Neutrophil (primary cell): Measurements from ENCODE around the gene NIT2.

Source experiments
- H3K27ac ChIP-seq: fragments of 200-600 bp; sonication (generic); 2 replicates; pipeline ENCODE4 v1.5.1; 2016; ENCODE audit warnings: mild to moderate bottlenecking, moderate library complexity
- H3K27me3 ChIP-seq: fragments of 200-600 bp; sonication (generic); 2 replicates; pipeline ENCODE4 v1.6.0; 2016; ENCODE audit warnings: mild to moderate bottlenecking
- H3K36me3 ChIP-seq: fragments of 200-600 bp; sonication (generic); 2 replicates; pipeline ENCODE4 v1.5.1; 2017
- H3K4me1 ChIP-seq, 2 experiments: fragments of 200-600 bp in 1 of 2; sonication (generic) in 1 of 2; 1 replicate in 1 of 2; 2 replicates in 1 of 2; pipeline versions ENCODE4 v1.5.1 to v1.6.1; 2013 to 2016; ENCODE audit warnings: low read depth in 1 of 2, low read length in 1 of 2, mild to moderate bottlenecking in 1 of 2, moderate library complexity in 1 of 2; ENCODE audit not compliant: control insufficient read depth in 1 of 2, insufficient read depth in 1 of 2
- H3K4me3 ChIP-seq, 2 experiments: fragments of 200-600 bp in 1 of 2; sonication (generic) in 1 of 2; 1 replicate in 1 of 2; 2 replicates in 1 of 2; pipeline ENCODE4 v1.5.1; 2013 to 2016; ENCODE audit warnings: low read depth in 1 of 2, low read length in 1 of 2, mild to moderate bottlenecking in 1 of 2, moderate library complexity in 1 of 2
- H3K9me3 ChIP-seq: fragments of 200-600 bp; sonication (generic); 2 replicates; pipeline ENCODE4 v1.5.1; 2016
- TF ChIP-seq, protein P1 (sequence below): fragments of 200-600 bp; sonication (generic); IDR thresholded peaks from 2 replicates; pipeline ENCODE4 v1.5.1; 2016; ENCODE audit warnings: antibody characterized with exemption

Gene NIT2

DNA sequence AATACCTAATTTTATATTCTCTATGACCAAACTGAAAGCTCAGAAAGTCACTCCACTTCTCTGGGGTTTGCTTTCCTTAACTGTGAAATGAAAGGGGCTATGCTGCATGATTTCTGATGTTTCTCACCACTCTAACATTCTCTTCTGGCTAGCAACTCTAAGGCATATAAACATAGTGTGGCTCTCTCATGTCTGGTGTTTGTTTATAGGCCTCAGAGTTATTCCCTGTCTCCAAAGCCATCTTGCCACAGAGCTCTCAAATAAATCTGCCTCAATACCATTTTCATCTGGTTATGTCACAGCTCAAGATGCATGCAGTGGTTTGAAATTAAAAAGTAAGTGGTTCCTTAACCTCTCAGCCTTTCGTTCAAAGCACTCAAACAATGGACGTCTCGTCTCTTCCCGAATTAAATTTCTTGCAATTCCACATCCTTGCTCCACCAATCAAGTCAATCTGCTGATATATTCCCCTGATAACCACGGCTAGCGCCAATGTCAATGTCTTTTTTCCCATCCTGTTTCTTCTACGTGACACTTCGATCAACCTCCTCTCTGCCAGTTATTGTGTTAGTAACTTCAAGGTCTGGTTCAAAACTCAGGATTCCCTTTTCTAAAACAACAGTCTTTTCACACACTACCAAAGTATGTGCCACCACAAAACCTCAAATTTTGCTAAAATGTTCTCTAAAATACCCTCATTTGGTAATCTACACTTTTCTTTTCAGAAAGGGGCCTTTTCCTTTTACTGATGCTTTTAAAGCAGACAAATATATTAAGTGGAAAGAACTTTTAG is 50.4 kb downstream of the NIT2 start:
- Histone ChIP-seq H3K27ac (no peak overlapping the region), H3K4me3 (no peak overlapping the region), H3K4me1 (no peaks in the 10 kb centered on the region), H3K27me3 (no peaks in the 10 kb centered on the region), H3K36me3 (peaks cover 37% of the 10 kb centered on the region), H3K9me3 (no peaks in the 10 kb centered on the region)
- TF ChIP-seq, protein P1, sequence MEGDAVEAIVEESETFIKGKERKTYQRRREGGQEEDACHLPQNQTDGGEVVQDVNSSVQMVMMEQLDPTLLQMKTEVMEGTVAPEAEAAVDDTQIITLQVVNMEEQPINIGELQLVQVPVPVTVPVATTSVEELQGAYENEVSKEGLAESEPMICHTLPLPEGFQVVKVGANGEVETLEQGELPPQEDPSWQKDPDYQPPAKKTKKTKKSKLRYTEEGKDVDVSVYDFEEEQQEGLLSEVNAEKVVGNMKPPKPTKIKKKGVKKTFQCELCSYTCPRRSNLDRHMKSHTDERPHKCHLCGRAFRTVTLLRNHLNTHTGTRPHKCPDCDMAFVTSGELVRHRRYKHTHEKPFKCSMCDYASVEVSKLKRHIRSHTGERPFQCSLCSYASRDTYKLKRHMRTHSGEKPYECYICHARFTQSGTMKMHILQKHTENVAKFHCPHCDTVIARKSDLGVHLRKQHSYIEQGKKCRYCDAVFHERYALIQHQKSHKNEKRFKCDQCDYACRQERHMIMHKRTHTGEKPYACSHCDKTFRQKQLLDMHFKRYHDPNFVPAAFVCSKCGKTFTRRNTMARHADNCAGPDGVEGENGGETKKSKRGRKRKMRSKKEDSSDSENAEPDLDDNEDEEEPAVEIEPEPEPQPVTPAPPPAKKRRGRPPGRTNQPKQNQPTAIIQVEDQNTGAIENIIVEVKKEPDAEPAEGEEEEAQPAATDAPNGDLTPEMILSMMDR, result no peak

DNA sequence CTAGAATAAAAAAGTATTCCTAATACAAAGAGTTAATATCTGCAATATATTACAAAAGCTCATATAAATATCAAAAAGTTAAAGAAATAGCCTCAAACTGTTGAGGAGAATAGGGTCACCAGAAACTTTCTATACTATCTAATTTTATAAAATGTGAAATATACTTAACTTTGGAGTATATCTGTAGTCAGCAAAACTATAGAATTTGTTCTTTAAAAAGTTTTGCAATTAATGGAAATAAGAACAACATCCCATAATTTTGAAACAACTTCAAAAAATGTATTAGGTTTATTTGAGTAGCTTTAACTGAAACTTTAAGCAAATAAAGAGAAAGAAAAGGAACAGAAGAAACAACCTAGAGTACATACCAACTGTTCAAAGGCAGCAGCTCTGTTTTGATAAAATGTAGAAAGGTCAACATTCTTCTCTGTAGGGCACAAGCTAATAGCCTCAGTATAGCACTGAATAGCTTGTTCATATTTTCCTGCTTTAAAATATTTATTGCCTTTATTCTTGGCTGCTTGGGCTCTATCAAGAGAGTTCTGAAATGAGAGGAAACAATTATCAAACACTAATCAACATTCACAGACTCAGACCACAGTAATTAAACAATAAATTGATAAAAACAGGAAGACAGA is 52.0 kb downstream of the NIT2 start:
- Histone ChIP-seq H3K36me3 (peaks cover 21% of the 10 kb centered on the region), H3K27ac (no peak overlapping the region), H3K4me3 (no peak overlapping the region), H3K4me1 (no peaks in the 10 kb centered on the region), H3K27me3 (no peaks in the 10 kb centered on the region), H3K9me3 (no peaks in the 10 kb centered on the region)
- TF ChIP-seq, protein P1, result no peak

DNA sequence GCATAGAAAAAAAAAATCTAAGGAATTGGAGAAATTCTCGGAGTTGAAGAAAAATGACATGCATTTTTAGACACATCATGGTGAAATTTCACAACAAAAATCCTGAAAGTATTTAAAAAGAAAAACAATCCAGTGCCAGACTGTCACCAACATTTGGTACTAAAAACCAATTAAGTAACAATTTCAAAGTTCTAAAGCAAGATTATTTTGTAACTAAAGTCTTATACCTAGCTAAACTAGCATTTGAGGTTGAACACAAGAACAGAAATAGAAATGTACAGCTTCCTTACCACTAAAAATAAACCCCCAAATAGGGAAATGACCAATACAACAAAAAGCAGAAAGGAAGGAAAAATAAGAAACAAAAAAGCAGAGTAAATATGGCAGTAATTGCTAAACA is 54.5 kb downstream of the NIT2 start:
- Histone ChIP-seq H3K4me1 (no peaks in the 10 kb centered on the region), H3K36me3 (peaks cover 12% of the 10 kb centered on the region), H3K9me3 (no peaks in the 10 kb centered on the region), H3K4me3 (no peak overlapping the region), H3K27ac (no peak overlapping the region), H3K27me3 (no peaks in the 10 kb centered on the region)
- TF ChIP-seq, protein P1, result no peak

DNA sequence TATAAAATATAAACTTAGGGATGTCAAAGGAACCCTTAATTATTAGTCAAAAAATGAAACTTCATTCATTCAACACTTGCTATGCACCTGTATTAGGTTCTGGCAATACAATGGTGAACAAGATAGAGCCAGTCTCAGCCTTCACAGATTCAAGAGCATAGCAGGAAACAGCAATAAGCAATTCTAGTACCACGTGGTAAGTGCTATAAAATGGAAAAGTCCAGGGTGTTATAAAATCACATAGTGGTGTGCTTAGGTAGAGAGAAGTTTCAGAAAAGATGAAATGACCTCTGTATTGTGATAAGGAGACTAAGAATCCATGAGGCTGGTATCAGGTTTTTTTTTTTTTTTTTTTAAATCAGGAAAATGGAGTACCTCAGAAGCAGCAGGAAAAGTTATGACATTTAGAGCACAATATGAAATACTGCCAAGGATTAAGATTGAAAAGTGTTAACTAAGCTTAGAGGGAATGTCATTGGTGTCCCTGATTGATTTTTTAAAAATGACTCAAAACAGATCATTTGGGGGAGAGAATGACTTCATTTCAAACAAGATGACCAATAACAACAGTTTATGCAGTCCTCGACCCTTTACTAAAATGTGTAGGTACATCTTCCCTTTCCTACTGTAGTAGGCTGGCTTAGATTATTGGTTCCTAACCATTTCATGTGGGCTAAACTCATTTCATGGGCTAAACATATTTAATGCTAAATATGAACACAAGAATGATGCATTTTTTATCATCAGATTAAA is 61.3 kb downstream of the NIT2 start:
- Histone ChIP-seq H3K4me3 (no peak overlapping the region), H3K36me3 (no peaks in the 10 kb centered on the region), H3K27me3 (no peaks in the 10 kb centered on the region), H3K4me1 (peaks cover 9 to 13% of the 10 kb centered on the region in 2 experiments), H3K9me3 (no peaks in the 10 kb centered on the region), H3K27ac (no peak overlapping the region)
- TF ChIP-seq, protein P1, result no peak

DNA sequence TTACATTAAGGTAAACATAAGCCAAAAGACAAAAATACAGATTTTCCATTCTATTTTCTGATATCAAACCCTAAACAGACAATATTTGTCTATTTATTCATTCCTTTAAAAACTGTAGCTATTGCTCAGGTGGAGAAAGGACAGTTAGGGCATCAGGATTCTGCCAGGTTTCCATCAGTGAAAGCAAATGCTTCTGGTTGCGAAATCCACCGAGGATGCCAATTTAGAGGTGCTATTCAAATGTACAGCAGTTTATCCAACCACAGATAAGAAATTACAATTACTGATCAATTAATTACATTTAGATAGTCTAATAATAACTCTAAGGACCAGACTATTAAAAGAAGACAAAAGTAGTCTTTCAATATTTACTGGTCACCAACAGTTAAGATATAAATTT is 62.4 kb downstream of the NIT2 start:
- H3K4me3 ChIP-seq, result no peak overlapping the region
- H3K27ac ChIP-seq, result no peak overlapping the region
- H3K9me3 ChIP-seq, result no peaks in the 10 kb centered on the region
- no peaks in the 10 kb centered on the region for H3K27me3 ChIP-seq
- H3K36me3 ChIP-seq, result no peaks in the 10 kb centered on the region
- peaks cover 17 to 19% of the 10 kb centered on the region in 2 experiments for H3K4me1 ChIP-seq
- TF ChIP-seq, protein P1, result no peak
